Measurements from ENCODE around the gene PIGM.
"Not testable (repeated sequence)": the region's sequence is repeated elsewhere in the genome, so short reads cannot be mapped to it uniquely, and the experiment has no call there.

The PIGM gene

GRCh38 chr1:160050619-160051018 lies 18.8 kb upstream of the PIGM start:
- no peak for DNase-seq (ENCODE audit: low read depth in 1 of 2, low spot score in 1 of 2)
- peaks cover 16% of the 10 kb centered on the region for H3K27me3 ChIP-seq (ENCODE audit: insufficient read depth, poor library complexity, severe bottlenecking)
- no peak overlapping the region for H3K4me3 ChIP-seq (replicated peaks; ENCODE audit: insufficient read depth, low read length)
- H3K27ac ChIP-seq (replicated peaks): no peak overlapping the region
- TF ChIP-seq POLR2AphosphoS5 (IDR thresholded peaks at IDR 0.05; ENCODE audit: low read depth): no peak
- no peak for TF ChIP-seq GABPA (IDR thresholded peaks at IDR 0.05; ENCODE audit: low read depth)
- no peak for TF ChIP-seq REST (IDR thresholded peaks at IDR 0.05; ENCODE audit: insufficient replicate concordance, low read depth)
- TF ChIP-seq SPI1 (IDR thresholded peaks at IDR 0.05; ENCODE audit: borderline replicate concordance, low read depth): no peak

- not testable (repeated sequence) for H3K27ac ChIP-seq (replicated peaks); DNase-seq (ENCODE audit: low read depth in 1 of 2, low spot score in 1 of 2); H3K4me3 ChIP-seq (replicated peaks; ENCODE audit: insufficient read depth, low read length)
- peaks cover 17% of the 10 kb centered on the region for H3K27me3 ChIP-seq (ENCODE audit: insufficient read depth, poor library complexity, severe bottlenecking)
Measured at GRCh38 chr1:160050182-160050581, 18.4 kb upstream of the PIGM start.

- DNase-seq (ENCODE audit: low read depth in 1 of 2, low spot score in 1 of 2): no peak
- Histone ChIP-seq H3K4me3 (replicated peaks; ENCODE audit: insufficient read depth, low read length) (no peak overlapping the region), H3K27me3 (ENCODE audit: insufficient read depth, poor library complexity, severe bottlenecking) (peaks cover 16% of the 10 kb centered on the region), H3K27ac (replicated peaks) (no peak overlapping the region)
- TF ChIP-seq POLR2AphosphoS5 (IDR thresholded peaks at IDR 0.05; ENCODE audit: low read depth): no peak
- no peak for TF ChIP-seq CTCF (IDR thresholded peaks at IDR 0.05; ENCODE audit: insufficient read depth, low read length)
- no peak for TF ChIP-seq REST (IDR thresholded peaks at IDR 0.05; ENCODE audit: insufficient replicate concordance, low read depth)
- no peak for TF ChIP-seq GABPA (IDR thresholded peaks at IDR 0.05; ENCODE audit: low read depth)
- TF ChIP-seq SPI1 (IDR thresholded peaks at IDR 0.05; ENCODE audit: borderline replicate concordance, low read depth): no peak
Measured at GRCh38 chr1:160049101-160049500, 17.3 kb upstream of the PIGM start.

GRCh38 chr1:160048335-160048734 lies 16.5 kb upstream of the PIGM start:
- DNase-seq (ENCODE audit: low read depth in 1 of 2, low spot score in 1 of 2): no peak

More at GRCh38 chr1:160048335-160048734, 16.5 kb upstream of the PIGM start:
- TF ChIP-seq REST (IDR thresholded peaks at IDR 0.05; ENCODE audit: insufficient replicate concordance, low read depth): no peak
- no peak for TF ChIP-seq GABPA (IDR thresholded peaks at IDR 0.05; ENCODE audit: low read depth)
- TF ChIP-seq SPI1 (IDR thresholded peaks at IDR 0.05; ENCODE audit: borderline replicate concordance, low read depth): no peak
- no peak for TF ChIP-seq CTCF (IDR thresholded peaks at IDR 0.05; ENCODE audit: insufficient read depth, low read length)
- TF ChIP-seq POLR2AphosphoS5 (IDR thresholded peaks at IDR 0.05; ENCODE audit: low read depth): no peak
- peaks cover 16% of the 10 kb centered on the region for H3K27me3 ChIP-seq (ENCODE audit: insufficient read depth, poor library complexity, severe bottlenecking)
- no peak overlapping the region for H3K27ac ChIP-seq (replicated peaks)
- no peak overlapping the region for H3K4me3 ChIP-seq (replicated peaks; ENCODE audit: insufficient read depth, low read length)
